Skin of body (tissue), 2 donors: Measurements from ENCODE around the gene FUT6. TPM values are rescaled to one million over a fixed set of nuclear protein-coding genes. Genes with fewer than 3 reads are reported as not detected.

Experiments used
- DNase-seq: peaks from one replicate; lab custom pipeline; 2025; lab: John Stamatoyannopoulos, UW
- total RNA-seq: library from RNA; depleted of rRNA; stranded (reverse); fragments of >200 nt; gene quantifications from one replicate; pipeline ENCODE4 v1.2.3, GENCODE V29; 2014

The FUT6 gene
- total RNA-seq, 1 donor from 2014 or later = 0.20 TPM

- no peak for DNase-seq
Observed at GRCh38 chr19:5806905-5807304, 32.6 kb downstream of the FUT6 start.

- DNase-seq = no peak
Observed at GRCh38 chr19:5806133-5806489, 33.4 kb downstream of the FUT6 start.

GRCh38 chr19:5805462-5806132, 33.9 kb downstream of the FUT6 start:
- DNase-seq = no peak

- no peak for DNase-seq
Observed at GRCh38 chr19:5804516-5805461, 34.7 kb downstream of the FUT6 start, which contains the start of gene NRTN. Gene NRTN, plus strand, starts transcription at chr19:5805067. Its CDS starts 19,099 bp downstream, at chr19:5824166.

GRCh38 chr19:5803752-5804515, 35.6 kb downstream of the FUT6 start:
- DNase-seq = peak; percentile 92

GRCh38 chr19:5803441-5803751, 36.1 kb downstream of the FUT6 start:
- DNase-seq = no peak

GRCh38 chr19:5801796-5802619, 37.5 kb downstream of the FUT6 start:
- DNase-seq = peak; percentile 84

- DNase-seq = no peak
Observed at GRCh38 chr19:5800361-5801270, 38.9 kb downstream of the FUT6 start.

- no peak for DNase-seq
Observed at GRCh38 chr19:5799247-5800241, 40.0 kb downstream of the FUT6 start.

GRCh38 chr19:5798244-5798643, 41.3 kb downstream of the FUT6 start:
- no peak for DNase-seq

GRCh38 chr19:5795382-5795919, 44.1 kb downstream of the FUT6 start:
- DNase-seq = no peak

- no peak for DNase-seq
Observed at GRCh38 chr19:5793188-5793587, 46.3 kb downstream of the FUT6 start.

- no peak for DNase-seq
Observed at GRCh38 chr19:5792224-5792623, 47.3 kb downstream of the FUT6 start.

- DNase-seq = peak; percentile 97
Observed at GRCh38 chr19:5790559-5791520, 48.7 kb downstream of the FUT6 start, which contains the start of gene DUS3L. Gene DUS3L, minus strand, starts transcription at chr19:5791163. Its CDS starts 22 bp downstream, at chr19:5791141.

GRCh38 chr19:5789886-5790558, 49.5 kb downstream of the FUT6 start:
- no peak for DNase-seq

GRCh38 chr19:5789351-5789761, 50.1 kb downstream of the FUT6 start:
- DNase-seq = no peak

- no peak for DNase-seq
Observed at GRCh38 chr19:5788422-5788821, 51.1 kb downstream of the FUT6 start.
